DND-41 (cell line): ENCODE measurements around the gene OR8S1.

Experiments
- ATAC-seq: fragments of 200-7000 bp; cut with Tn5 transposase; 3 replicates; pipeline ENCODE4 v1.9.1; 2021; ENCODE audit warnings: low read depth; ENCODE audit not compliant: insufficient read depth
- DNase-seq: peaks from one replicate; pipeline ENCODE4 v3.0.0-alpha.2; 2020
- H2AFZ ChIP-seq: 2 replicates; pipeline ENCODE4 v1.6.0; 2012; ENCODE audit warnings: low read depth, low read length
- H3K27ac ChIP-seq: 2 replicates; pipeline ENCODE4 v1.5.1; 2012; ENCODE audit warnings: low read length, inconsistent platforms
- H3K27me3 ChIP-seq: fragments of 200-600 bp; sonication (generic); 2 replicates; pipeline ENCODE4 v1.6.0; 2012; ENCODE audit warnings: low read length, mild to moderate bottlenecking, inconsistent platforms; ENCODE audit not compliant: insufficient read depth, poor library complexity
- H3K36me3 ChIP-seq: 2 replicates; pipeline ENCODE4 v1.5.1; 2012; ENCODE audit warnings: low read length, inconsistent platforms; ENCODE audit not compliant: insufficient read depth
- H3K4me1 ChIP-seq: 2 replicates; pipeline ENCODE4 v1.5.1; 2012; ENCODE audit warnings: mild to moderate bottlenecking, low read length; ENCODE audit not compliant: insufficient read depth
- H3K4me2 ChIP-seq: 2 replicates; pipeline ENCODE4 v1.6.0; 2012; ENCODE audit warnings: mild to moderate bottlenecking, moderate library complexity, low read length, inconsistent platforms; ENCODE audit not compliant: insufficient read depth
- H3K4me3 ChIP-seq, 2 experiments: fragments of 200-600 bp in 1 of 2; shearing (Covaris generic) in 1 of 2; 2 replicates each; pipeline ENCODE4 v1.5.1; 2012 to 2016; ENCODE audit warnings: inconsistent platforms in 2 of 2, low read length in 2 of 2, mild to moderate bottlenecking in 2 of 2, low read depth in 1 of 2, moderate library complexity in 1 of 2
- H3K79me2 ChIP-seq: 2 replicates; pipeline ENCODE4 v1.6.0; 2012; ENCODE audit warnings: low read length, inconsistent platforms; ENCODE audit not compliant: insufficient read depth
- H3K9ac ChIP-seq: 2 replicates; pipeline ENCODE4 v1.6.0; 2012; ENCODE audit warnings: low read depth, mild to moderate bottlenecking, inconsistent platforms, low read length, moderate library complexity
- H3K9me3 ChIP-seq: 2 replicates; pipeline ENCODE4 v1.5.1; 2012; ENCODE audit warnings: low read length, moderate library complexity, mild to moderate bottlenecking, inconsistent platforms; ENCODE audit not compliant: insufficient read depth, severe bottlenecking
- H4K20me1 ChIP-seq: 2 replicates; pipeline ENCODE4 v1.6.0; 2012; ENCODE audit warnings: low read length; ENCODE audit not compliant: insufficient read depth
- CTCF ChIP-seq: IDR thresholded peaks from 2 replicates; pipeline ENCODE4 v1.5.1; 2012; ENCODE audit warnings: borderline replicate concordance, low read length, moderate library complexity, mild to moderate bottlenecking; ENCODE audit not compliant: poor library complexity, severe bottlenecking; ENCODE audit errors: extremely low read depth
- EZH2 ChIP-seq: IDR thresholded peaks from 3 replicates; pipeline ENCODE4 v1.6.1; 2012; ENCODE audit warnings: borderline replicate concordance, low read depth, mild to moderate bottlenecking, moderate library complexity, low read length, inconsistent platforms; ENCODE audit not compliant: severe bottlenecking

Gene OR8S1

DNA sequence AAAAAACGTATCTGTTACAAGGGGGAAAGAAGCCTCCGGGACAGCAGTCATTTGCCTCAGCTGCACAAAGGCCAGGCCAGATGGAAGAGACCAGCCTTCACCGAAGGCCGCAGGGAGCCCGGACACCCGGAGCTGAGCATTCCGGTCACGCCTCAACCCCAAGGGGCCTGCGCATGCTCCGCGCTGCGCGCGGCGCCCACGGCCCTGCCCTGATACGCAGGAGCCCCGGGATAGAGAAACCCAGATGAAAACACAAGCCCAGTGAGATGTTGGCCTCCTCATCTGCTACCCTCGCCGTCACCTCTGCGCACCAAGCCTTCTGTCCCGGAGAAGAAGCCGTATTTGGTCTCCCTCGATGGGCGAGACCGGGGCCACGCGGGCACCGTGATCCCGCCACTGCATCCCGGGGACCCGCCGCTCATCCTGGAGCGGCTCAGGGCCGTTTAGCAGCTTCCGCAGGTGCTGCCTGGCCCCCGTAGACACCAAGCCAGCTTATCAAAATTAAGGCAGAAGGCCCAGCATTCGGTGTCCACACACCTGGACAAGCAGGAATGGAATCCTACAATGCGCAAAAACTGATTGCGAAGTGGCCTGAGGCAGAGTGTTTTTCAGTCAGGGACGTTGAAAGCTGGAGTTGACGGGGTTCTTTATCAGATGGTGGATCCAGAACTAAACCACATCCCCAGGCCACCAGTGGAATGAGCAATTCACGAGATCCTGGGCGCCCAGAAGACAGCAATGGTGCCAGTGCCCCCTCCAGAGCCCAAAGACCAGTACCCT lies 2.6 kb downstream of the OR8S1 start:
- H3K9ac ChIP-seq, result no peak overlapping the region
- no peak overlapping the region for H3K4me2 ChIP-seq
- H3K9me3 ChIP-seq, result no peaks in the 10 kb centered on the region
- DNase-seq (no peak), ATAC-seq (no peak)
- no peak overlapping the region for H3K27ac ChIP-seq
- no peaks in the 10 kb centered on the region for H3K27me3 ChIP-seq
- H2AFZ ChIP-seq, result no peak overlapping the region
- H3K36me3 ChIP-seq, result no peaks in the 10 kb centered on the region
- no peaks in the 10 kb centered on the region for H3K4me1 ChIP-seq
- no peak overlapping the region for H3K4me3 ChIP-seq
- H4K20me1 ChIP-seq, result no peaks in the 10 kb centered on the region
- TF ChIP-seq CTCF, result no peak
- TF ChIP-seq EZH2, result no peak
- H3K79me2 ChIP-seq, result no peaks in the 10 kb centered on the region

DNA sequence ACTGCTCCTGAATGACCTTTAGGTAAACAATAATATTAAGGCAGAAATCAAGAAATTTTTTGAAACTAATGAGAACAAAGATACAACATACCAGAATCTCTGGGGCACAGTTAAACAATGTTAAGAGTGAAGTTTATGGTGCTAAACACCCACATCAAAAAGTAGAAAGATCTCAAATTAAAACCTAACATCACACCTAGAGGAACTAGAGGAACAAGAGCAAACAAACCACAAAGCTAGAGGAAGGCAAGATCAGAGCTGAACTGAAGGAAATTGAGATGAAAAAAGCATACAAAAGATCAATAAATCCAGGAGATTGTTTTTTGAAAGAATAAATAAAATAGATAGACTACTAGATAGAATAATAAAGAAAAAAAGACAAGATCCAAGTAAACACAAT lies 7.2 kb downstream of the OR8S1 start:
- no peak overlapping the region for H3K9ac ChIP-seq
- H3K79me2 ChIP-seq, result no peaks in the 10 kb centered on the region
- H3K4me1 ChIP-seq, result no peaks in the 10 kb centered on the region
- no peaks in the 10 kb centered on the region for H3K36me3 ChIP-seq
- ATAC-seq (no peak), DNase-seq (no peak)
- no peak overlapping the region for H2AFZ ChIP-seq
- H3K27me3 ChIP-seq, result no peaks in the 10 kb centered on the region
- H3K9me3 ChIP-seq, result no peaks in the 10 kb centered on the region
- H3K4me2 ChIP-seq, result no peak overlapping the region
- TF ChIP-seq EZH2 (no peak), CTCF (no peak)
- H4K20me1 ChIP-seq, result no peaks in the 10 kb centered on the region
- H3K4me3 ChIP-seq, result no peak overlapping the region
- H3K27ac ChIP-seq, result no peak overlapping the region

- H3K4me2 ChIP-seq, result no peak overlapping the region
- no peak for DNase-seq
- H3K4me1 ChIP-seq, result no peaks in the 10 kb centered on the region
- H3K27ac ChIP-seq, result no peak overlapping the region
- H3K9ac ChIP-seq, result no peak overlapping the region
- no peak overlapping the region for H3K4me3 ChIP-seq
- no peaks in the 10 kb centered on the region for H3K79me2 ChIP-seq
- ATAC-seq, result no peak
- no peaks in the 10 kb centered on the region for H4K20me1 ChIP-seq
- no peaks in the 10 kb centered on the region for H3K9me3 ChIP-seq
- TF ChIP-seq CTCF, result no peak
- TF ChIP-seq EZH2, result no peak
- no peaks in the 10 kb centered on the region for H3K36me3 ChIP-seq
- H3K27me3 ChIP-seq, result no peaks in the 10 kb centered on the region
- H2AFZ ChIP-seq, result no peak overlapping the region
Observed at GRCh38 chr12:48536602-48537001, 11.2 kb downstream of the OR8S1 start.
